Endodermal cell (in vitro differentiated cells): ENCODE results near the gene PLPP3. TPM values are rescaled to one million over a fixed set of nuclear protein-coding genes. Genes with fewer than 3 reads are reported as not detected.

Experiments
- DNase-seq: peaks from one replicate; pipeline ENCODE4 v3.0.0-alpha.2; 2017
- H3K27ac ChIP-seq: 2 replicates; pipeline ENCODE4 v1.5.1; 2013; ENCODE audit warnings: mild to moderate bottlenecking, low read depth, low read length, moderate library complexity
- H3K27me3 ChIP-seq: 2 replicates; pipeline ENCODE4 v1.6.1; 2013; ENCODE audit warnings: mild to moderate bottlenecking, low read length, moderate library complexity; ENCODE audit not compliant: insufficient read depth, control insufficient read depth, poor library complexity, severe bottlenecking
- H3K36me3 ChIP-seq: 2 replicates; pipeline ENCODE4 v1.7.0; 2013; ENCODE audit warnings: mild to moderate bottlenecking, low read length, moderate library complexity; ENCODE audit not compliant: control insufficient read depth, insufficient read depth
- H3K4me1 ChIP-seq: one replicate; pipeline ENCODE4 v1.7.0; 2013; ENCODE audit warnings: low read length; ENCODE audit not compliant: control insufficient read depth, insufficient read depth
- H3K4me3 ChIP-seq: 2 replicates; pipeline ENCODE4 v1.5.1; 2013; ENCODE audit warnings: mild to moderate bottlenecking, low read length, moderate library complexity
- H3K9ac ChIP-seq: 2 replicates; pipeline ENCODE4 v1.6.1; 2013; ENCODE audit warnings: mild to moderate bottlenecking, low read length, moderate library complexity; ENCODE audit not compliant: poor library complexity, severe bottlenecking; ENCODE audit errors: extremely low read depth
- H3K9me3 ChIP-seq: 2 replicates; pipeline ENCODE4 v1.6.1; 2013; ENCODE audit warnings: mild to moderate bottlenecking, low read length, moderate library complexity; ENCODE audit not compliant: control insufficient read depth
- H3K27ac Mint-ChIP-seq: 2 replicates; pipeline ENCODE4 v1.8.0; 2020; ENCODE audit warnings: mixed read lengths
- H3K27me3 Mint-ChIP-seq: 2 replicates; pipeline ENCODE4 v1.8.0; 2021; ENCODE audit warnings: mild to moderate bottlenecking, mixed read lengths; ENCODE audit not compliant: insufficient read depth
- H3K36me3 Mint-ChIP-seq: 2 replicates; pipeline ENCODE4 v1.8.0; 2020; ENCODE audit warnings: low read depth, mixed read lengths
- H3K4me1 Mint-ChIP-seq: 2 replicates; pipeline ENCODE4 v1.8.0; 2020; ENCODE audit warnings: mixed read lengths
- H3K4me3 Mint-ChIP-seq: 2 replicates; pipeline ENCODE4 v1.8.0; 2020; ENCODE audit warnings: mild to moderate bottlenecking, moderate library complexity, mixed read lengths
- H3K9me3 Mint-ChIP-seq: 2 replicates; pipeline ENCODE4 v1.8.0; 2020; ENCODE audit warnings: mild to moderate bottlenecking, mixed read lengths
- WGBS, 2 experiments: methylation state at CpG; one replicate each; pipeline versions ENCODE4 v1.1.5 to v1.1.7; 2013; ENCODE audit warnings: missing lambda C conversion rate in 2 of 2, mixed read lengths in 1 of 2; ENCODE audit not compliant: insufficient coverage in 1 of 2, insufficient read length in 1 of 2; 5-methylcytosine and 5-hydroxymethylcytosine counted together
- total RNA-seq, 2 donors: library from RNA; stranded (reverse); fragmentation: NEBNext Ultra II Directional in 1 of 2; extraction: Animal tissue kit (Norgen Biotek cat#: 25700) in 1 of 2; gene quantifications; 2 replicates in 1 of 2; 3 replicates in 1 of 2; pipeline ENCODE4 v1.2.1, GENCODE V29; 2021
- TF ChIP-seq, protein P1 (sequence below): fragments of 200-600 bp; sonication (generic); conservative IDR thresholded peaks from 2 replicates; pipeline ENCODE4 v1.5.0; 2021; ENCODE audit warnings: antibody characterized with exemption, mild to moderate bottlenecking

PLPP3 gene
- total RNA-seq, 2 donors from 2014 or later = 39.2 to 55.2 TPM

DNA sequence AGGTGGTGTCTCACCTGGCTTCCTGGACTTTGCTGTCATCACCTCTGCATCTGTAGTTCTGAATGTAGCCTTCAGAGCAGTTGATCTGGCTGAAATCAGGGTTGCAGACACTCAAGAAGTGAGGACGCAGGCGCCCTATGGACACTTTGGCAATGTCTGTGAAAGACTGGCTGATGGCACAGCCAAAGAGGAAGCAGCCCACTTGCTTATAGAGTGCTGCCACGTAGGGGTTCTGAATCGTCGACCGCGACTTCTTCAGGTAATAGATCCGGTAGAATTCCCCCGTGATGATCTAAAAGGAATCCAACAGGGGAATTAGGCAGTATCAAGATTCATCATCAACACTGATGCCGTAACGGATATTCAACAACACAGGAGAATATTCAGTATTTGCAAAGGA is 55.1 kb downstream of the PLPP3 start:
- Mint-ChIP-seq H3K36me3 (peaks cover 57% of the 10 kb centered on the region), H3K27ac (no peak overlapping the region), H3K4me1 (peaks cover 38% of the 10 kb centered on the region), H3K27me3 (no peaks in the 10 kb centered on the region), H3K9me3 (no peaks in the 10 kb centered on the region), H3K4me3 (no peak overlapping the region)
- H3K4me1 ChIP-seq = peaks cover 13% of the 10 kb centered on the region
- H3K27ac ChIP-seq = no peak overlapping the region
- H3K9ac ChIP-seq = no peak overlapping the region
- H3K4me3 ChIP-seq = no peak overlapping the region
- H3K27me3 ChIP-seq = no peaks in the 10 kb centered on the region
- 96 to 98% methylated on average over 9 to 11 of the region's 11 CpGs for WGBS, 2 experiments
- no peaks in the 10 kb centered on the region for H3K9me3 ChIP-seq
- TF ChIP-seq, protein P1, sequence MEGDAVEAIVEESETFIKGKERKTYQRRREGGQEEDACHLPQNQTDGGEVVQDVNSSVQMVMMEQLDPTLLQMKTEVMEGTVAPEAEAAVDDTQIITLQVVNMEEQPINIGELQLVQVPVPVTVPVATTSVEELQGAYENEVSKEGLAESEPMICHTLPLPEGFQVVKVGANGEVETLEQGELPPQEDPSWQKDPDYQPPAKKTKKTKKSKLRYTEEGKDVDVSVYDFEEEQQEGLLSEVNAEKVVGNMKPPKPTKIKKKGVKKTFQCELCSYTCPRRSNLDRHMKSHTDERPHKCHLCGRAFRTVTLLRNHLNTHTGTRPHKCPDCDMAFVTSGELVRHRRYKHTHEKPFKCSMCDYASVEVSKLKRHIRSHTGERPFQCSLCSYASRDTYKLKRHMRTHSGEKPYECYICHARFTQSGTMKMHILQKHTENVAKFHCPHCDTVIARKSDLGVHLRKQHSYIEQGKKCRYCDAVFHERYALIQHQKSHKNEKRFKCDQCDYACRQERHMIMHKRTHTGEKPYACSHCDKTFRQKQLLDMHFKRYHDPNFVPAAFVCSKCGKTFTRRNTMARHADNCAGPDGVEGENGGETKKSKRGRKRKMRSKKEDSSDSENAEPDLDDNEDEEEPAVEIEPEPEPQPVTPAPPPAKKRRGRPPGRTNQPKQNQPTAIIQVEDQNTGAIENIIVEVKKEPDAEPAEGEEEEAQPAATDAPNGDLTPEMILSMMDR = no peak
- H3K36me3 ChIP-seq = peaks cover 27% of the 10 kb centered on the region
- no peak for DNase-seq

DNA sequence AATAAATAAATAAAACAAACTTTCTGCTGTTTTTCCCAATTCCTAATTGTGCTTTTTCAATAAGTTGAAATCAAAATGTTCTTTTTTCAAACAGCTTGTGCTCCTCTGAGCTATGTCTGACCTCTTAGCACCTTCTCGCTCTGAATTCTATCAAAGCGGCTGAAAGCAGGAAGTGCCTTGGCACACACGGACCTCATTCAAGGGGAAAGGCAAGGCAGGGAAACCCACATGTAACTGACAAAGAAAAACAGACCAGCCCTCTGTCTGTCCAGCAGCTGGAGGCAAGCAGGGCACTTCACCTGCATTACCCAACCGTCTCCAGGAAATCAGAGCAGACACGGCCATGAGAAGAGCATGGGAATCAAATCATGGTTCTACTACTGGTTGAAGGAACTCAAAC is 56.7 kb downstream of the PLPP3 start:
- no peak for DNase-seq
- no peak overlapping the region for H3K27ac Mint-ChIP-seq
- no peaks in the 10 kb centered on the region for H3K27me3 Mint-ChIP-seq
- peaks cover 73% of the 10 kb centered on the region for H3K36me3 Mint-ChIP-seq
- peaks cover 5% of the 10 kb centered on the region for H3K4me1 ChIP-seq
- H3K4me3 Mint-ChIP-seq = no peak overlapping the region
- H3K36me3 ChIP-seq = peaks cover 36% of the 10 kb centered on the region
- 93 to 100% methylated on average over 2 to 5 of the region's 5 CpGs for WGBS, 2 experiments
- H3K27me3 ChIP-seq = no peaks in the 10 kb centered on the region
- no peak overlapping the region for H3K4me3 ChIP-seq
- no peak overlapping the region for H3K9ac ChIP-seq
- H3K27ac ChIP-seq = no peak overlapping the region
- no peaks in the 10 kb centered on the region for H3K9me3 Mint-ChIP-seq
- TF ChIP-seq, protein P1 = no peak
- H3K4me1 Mint-ChIP-seq = peaks cover 29% of the 10 kb centered on the region
- H3K9me3 ChIP-seq = no peaks in the 10 kb centered on the region

DNA sequence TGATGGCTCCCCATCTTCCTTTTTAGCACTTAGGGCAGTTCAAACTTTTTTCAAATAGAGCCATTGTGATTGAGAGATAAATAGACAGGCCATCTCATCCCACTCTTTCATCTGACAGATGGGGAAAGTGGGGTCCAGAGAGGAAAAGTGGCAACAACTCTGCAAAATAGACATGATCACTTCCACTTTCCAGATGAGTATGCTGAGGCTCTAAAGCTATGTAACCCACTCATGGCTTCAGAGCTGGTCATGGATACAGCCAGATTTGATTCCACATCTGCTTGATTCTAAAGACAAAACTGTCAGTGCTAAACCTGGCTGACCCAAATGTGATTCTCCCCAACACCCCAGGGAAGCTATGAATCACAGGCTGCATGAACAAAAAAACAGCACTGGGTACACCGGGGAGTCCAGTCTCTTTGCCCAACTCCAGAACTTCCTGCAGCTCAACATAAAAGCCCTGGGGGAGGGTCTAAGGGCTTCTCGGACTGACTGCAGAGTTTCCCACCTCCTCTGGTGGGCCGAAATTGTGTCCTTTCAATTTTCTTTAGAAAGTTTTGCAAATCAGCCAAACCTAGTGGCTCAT is 59.3 kb downstream of the PLPP3 start:
- Histone ChIP-seq H3K27me3 (no peaks in the 10 kb centered on the region), H3K27ac (no peak overlapping the region), H3K9me3 (no peaks in the 10 kb centered on the region), H3K4me1 (no peaks in the 10 kb centered on the region), H3K9ac (no peak overlapping the region), H3K36me3 (peaks cover 39% of the 10 kb centered on the region), H3K4me3 (no peak overlapping the region)
- Mint-ChIP-seq H3K4me1 (peaks cover 33% of the 10 kb centered on the region), H3K4me3 (no peak overlapping the region), H3K36me3 (peaks cover 89% of the 10 kb centered on the region), H3K9me3 (no peaks in the 10 kb centered on the region), H3K27me3 (no peaks in the 10 kb centered on the region), H3K27ac (no peak overlapping the region)
- no peak for DNase-seq
- TF ChIP-seq, protein P1 = no peak
- WGBS, 2 experiments = 67 to 80% methylated on average over 3 of the region's 3 CpGs
